GM19468 (cell line): ENCODE results near the gene TNFSF4.
A peak's percentile ranks its signal among the peaks of the same experiment; 100 is the strongest.
"Not testable (repeated sequence)": the region's sequence is repeated elsewhere in the genome, so short reads cannot be mapped to it uniquely, and the experiment has no call there.

Experiments
- ATAC-seq: cut with Tn5 transposase; IDR thresholded peaks from one replicate; pipeline ENCODE4 v1.9.1; 2021; ENCODE audit warnings: mild to moderate bottlenecking, moderate library complexity, moderate number of reproducible peaks; ENCODE audit not compliant: unreplicated experiment; ENCODE audit errors: extremely low read depth

Gene TNFSF4, protein sequence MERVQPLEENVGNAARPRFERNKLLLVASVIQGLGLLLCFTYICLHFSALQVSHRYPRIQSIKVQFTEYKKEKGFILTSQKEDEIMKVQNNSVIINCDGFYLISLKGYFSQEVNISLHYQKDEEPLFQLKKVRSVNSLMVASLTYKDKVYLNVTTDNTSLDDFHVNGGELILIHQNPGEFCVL

DNA sequence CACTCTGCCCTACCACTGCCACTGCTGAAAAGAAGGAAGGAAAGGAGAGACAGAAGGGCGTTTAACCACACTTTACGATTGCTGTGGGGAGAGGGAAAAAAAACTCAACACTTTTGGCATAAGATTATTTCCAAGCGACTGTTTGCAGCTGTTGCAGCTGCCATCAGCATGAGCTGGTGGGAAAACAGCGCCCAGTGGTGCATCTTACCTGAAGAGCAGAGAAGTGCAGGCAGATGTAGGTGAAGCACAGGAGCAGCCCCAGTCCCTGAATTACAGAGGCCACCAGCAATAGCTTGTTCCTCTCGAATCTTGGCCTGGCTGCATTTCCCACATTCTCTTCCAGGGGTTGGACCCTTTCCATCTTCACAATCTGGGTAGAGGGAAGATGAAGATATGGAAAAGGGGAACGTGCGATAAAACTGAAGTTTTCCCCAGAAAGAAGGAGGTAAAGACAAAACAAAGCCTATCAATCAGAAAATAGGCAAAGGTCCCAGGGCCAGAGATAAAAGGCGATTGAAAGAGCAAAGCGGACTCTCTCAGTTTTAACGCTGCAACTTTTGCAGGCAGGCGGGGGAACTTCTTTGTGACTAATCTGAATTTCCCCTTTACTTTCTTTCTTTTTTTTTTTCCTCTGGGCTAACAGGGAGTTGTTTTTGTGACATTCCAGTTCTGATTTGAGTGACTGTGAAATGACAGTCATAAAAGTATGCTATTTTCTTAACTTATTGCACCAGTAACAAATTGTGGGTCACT, at the start of gene TNFSF4:
TNFSF4 (minus strand) TSS at position 516 of the 753 bp plus-strand sequence; CDS start at position 361, 155 bp downstream.
- ATAC-seq: no peak

DNA sequence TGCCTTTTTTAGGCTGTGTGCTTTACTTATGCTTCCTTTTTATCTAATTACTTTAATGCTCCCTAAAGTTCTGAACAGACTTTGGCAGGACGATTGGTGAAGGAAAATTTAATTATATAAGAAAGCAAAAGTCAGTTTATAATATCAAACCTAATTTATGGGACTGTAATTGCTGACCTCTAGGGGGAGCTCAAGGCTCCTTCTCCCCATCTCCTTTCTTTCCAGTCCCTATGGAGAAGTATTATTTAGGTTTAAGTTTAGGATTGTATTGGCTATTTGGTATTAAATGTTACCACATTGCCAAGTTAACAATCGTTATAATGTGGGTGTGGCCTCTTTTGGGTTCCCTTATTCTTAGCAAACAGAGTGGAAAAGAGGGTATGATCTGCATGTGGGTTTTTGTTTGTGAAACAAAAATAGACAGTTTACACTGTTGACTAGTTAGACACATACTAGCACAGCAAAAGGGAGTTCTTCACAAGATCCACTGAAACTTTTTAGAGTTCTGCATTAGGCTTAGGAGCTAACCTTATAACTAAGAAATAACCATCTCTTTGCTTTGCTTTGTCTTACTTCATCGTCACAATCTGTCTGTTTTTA, 48.2 kb upstream of the TNFSF4 start:
- ATAC-seq: no peak

DNA sequence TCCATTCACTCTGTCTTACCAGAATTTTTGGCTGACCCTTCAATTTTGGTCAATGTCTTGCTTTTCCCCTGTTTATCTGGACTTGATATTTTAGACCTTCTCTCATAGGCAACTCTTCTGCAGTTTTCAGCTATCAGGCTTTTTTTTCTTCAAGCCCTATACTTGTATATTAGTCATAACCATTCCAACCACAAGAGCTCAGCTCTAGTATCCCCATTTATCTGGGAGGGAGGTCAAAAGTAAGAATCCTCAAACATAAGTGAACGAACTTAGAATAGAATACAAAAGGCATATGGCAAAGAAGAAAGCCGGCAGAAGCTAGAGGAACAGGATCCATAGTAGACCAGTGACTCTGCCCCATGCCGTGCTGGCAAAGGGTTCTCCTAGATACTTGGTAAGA, 45.9 kb upstream of the TNFSF4 start:
- ATAC-seq: no peak

DNA sequence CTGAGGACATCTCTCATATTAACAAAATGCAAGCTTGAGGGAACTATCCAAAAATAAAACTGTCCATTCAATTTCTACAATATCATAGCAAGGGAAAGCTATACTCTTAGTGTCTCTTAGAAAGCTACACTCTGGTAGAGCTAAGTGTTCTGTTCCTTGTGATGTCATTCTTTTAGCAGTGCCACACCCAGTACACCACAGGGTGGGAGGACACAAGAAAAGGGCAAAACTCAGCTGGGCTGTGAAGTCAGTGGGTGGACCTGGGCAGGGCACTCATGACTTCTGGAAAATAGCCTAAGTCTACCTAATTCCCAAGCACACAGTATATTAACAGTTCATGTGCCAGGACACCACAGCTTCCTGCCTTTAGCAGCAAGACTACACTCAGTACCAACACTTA, 42.2 kb upstream of the TNFSF4 start:
- no peak for ATAC-seq

DNA sequence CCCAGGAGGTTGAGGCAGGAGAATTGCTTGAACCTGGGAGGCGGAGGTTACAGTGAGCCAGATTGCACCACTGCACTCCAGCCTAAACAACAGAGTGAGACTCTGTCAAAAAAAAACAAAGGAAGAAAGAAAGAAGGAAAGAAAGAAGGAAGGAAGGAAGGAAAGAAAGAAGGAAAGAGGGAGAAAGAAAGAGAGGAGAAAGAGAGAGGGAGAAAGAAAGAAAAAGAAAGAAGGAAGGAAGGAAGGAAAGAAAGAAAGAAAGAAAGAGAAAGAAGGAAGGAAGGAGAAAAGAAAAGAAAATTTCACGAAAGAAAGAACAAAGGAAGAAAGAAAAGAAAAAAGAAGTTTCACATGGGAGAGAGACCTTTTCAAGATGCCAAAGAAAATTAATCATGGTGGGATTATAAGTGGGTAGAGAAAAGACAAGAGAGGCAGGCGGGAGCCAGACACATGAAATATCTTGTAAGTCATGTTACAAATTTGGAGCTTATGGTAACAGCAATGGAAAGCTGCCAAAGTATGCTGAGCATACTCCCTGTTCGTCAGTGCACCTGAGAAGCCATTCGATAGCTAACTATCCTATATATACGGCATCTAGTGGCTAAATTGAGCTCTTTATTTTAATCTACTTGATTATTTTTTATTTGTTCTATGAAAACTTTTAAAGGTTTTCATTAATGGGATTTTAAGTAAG, 41.3 kb upstream of the TNFSF4 start:
- ATAC-seq: no peak

DNA sequence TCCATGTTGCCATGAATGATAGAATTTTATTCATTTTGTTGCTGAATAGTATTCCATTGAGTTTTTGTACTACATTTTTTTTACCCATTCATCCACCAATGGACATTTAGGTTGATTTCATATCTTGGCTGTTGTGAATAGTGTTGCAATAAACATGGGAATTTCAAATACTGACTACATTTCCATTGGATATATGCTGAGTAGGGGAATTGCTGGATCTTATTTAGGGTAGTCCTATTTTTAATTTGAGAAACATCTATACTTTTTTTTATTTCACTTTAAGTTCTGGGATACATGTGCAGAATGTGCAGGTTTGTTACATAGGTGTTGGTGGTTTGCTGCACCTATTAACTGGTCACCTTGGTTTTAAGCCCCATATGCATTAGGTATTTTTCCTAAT, 38.8 kb upstream of the TNFSF4 start:
- ATAC-seq: no peak

DNA sequence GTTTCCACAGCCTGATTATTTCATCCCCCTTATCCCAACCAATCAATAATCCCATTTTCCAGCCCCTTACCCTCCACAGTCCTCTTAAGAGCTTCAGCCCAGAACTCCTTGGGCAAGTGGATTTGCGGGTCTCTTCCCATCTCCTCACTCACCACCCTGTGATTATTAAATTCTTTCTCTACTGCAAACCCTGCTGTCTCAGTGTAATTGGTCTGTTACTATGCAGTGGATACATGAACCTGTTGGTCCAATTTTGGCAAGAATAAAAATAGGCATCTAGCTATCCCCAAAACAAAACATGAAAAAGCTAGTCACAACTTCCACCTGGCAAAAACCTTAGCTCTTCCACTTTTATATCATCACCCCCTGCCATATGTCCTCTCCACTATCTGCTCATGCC, 36.2 kb upstream of the TNFSF4 start:
- no peak for ATAC-seq

DNA sequence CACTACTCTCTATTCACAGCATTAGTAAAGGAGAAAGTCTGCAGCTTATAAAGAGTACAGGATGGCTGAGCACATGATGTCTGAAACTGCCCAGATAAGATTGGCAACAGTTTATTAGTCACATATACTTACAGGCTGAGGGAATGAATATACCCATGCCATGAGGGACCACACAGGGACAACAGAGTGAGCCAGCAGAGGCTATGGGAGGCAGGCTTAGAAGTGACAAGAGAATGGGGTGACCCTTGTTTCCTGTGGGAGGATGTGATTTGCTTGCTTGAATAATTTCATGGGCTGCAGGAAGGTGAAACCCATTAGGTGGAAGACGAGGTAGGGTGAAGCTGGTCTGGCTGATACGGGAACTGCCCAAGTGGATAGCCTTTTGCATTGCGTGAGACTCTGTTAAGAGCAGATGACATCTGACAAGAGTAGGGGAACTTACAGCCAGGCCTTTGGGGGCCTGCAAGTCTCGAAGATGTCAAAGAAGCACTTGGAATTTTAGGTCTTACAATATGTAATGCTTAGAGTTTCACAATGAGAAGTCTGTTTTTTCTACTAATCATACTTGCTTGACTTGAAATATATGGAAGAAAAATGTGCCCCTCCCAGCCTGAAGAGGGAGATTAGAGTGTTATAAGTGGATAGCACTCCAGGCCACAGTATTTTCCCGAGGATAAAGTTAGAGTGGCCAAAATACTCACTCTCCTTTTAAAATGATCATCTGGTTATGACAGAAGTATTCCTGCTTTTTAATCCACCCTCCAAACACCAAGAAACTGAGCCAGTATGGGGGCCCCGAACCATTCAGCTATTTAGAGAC, 34.6 kb upstream of the TNFSF4 start:
- ATAC-seq: peak; percentile 14

DNA sequence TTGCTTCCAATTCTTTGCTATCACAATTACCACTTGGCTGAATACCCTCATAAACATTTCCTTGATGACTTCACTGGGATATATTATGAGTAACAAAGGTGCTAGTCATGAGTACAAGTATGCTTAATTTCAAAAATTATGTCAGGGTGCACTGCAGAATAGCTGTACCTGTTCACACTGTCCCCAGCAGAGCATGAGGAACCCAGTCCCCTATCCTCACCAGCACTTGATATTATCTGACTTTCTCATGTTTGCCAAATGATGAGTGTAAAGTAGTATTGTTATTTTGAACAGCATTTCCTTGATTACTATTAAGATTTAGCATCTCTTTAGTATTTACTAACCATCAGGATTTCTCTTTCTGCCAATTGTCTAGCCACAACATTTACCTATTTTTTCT, 33.5 kb upstream of the TNFSF4 start:
- ATAC-seq: no peak

DNA sequence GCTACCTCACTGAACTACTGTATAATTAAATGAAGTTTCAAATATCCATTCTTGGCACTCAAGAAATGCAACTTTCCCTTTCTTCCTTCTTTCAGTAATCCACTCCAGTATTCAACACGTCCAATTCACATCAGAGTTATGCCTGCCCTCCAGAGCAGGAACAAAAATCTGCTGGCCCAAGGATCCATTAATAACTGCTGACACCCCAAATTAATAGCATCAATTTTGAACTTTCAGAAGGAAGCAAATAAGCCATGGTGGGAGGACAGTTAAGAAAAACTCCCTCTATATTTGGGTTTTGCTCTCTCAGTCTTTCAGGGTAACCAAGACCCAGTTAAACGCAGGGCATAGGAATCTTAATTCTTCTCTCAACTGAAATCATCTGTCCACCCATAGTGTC, 31.9 kb upstream of the TNFSF4 start:
- no peak for ATAC-seq

DNA sequence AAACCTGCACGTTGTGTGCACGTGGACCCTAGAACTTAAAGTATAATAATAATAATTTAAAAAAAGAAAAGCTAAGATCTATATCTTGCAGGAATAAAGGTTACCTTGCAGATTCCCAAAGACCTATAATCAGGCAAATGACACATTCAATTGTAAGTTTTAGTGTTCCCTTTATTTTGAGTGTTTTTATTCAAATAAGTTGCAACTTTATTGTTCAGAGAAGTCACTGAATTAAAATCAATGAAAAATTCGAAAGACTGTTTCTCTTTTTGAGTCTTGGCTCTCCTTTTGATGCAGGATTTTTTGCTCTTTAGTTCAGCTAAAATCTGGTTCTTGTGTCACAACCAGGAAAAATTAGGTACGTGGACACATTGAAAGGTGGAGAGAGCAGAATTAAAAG, 27.8 kb upstream of the TNFSF4 start:
- ATAC-seq: no peak

DNA sequence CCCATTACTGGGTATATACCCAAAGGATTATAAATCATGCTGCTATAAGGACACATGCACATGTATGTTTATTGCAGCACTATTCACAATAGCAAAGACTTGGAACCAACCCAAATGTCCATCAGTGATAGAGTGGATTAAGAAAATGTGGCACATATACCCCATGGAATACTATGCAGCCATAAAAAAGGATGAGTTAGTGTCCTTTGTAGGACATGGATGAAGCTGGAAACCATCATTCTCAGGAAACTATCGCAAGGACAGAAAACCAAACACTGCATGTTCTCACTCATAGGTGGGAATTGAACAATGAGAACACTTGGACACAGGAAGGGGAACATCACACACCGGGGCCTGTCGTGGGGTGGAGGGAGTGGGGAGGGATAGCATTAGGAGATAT, 27.3 kb upstream of the TNFSF4 start:
- not testable (repeated sequence) for ATAC-seq

DNA sequence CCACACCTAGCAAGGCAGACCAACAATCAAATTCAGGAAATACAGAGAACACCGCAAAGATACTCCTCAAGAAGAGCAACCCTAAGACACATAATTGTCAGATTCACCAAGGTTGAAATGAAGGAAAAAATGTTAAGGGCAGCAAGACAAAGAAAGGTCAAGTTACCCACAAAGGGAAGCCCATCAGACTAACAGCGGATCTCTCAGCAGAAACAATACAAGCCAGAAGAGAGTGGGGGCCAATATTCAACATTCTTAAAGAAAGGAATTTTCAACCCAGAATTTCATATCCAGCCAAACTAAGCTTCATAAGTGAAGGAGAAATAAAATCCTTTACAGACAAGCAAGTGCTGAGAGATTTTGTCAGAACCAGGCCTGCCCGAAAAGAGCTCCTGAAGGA, 21.9 kb upstream of the TNFSF4 start:
- not testable (repeated sequence) for ATAC-seq

DNA sequence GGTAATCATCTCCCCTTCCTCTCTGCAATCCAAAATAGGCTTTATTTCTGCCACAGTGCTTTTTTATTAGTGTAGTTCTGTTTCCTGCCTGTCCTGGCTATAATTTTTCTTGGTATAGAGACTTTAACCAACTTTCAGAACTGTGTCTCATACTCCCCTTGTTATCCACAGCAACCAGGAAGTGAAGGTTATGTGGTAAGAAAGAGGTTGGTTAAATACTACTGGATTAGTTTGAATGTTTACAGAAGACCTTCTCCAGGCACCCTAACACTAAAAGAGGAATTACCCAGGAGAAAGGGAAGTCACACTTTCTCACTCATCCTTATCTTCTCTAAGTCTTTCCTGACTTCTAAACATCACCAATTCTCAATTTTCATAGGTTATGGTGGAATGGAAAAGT, 17.8 kb upstream of the TNFSF4 start:
- no peak for ATAC-seq

DNA sequence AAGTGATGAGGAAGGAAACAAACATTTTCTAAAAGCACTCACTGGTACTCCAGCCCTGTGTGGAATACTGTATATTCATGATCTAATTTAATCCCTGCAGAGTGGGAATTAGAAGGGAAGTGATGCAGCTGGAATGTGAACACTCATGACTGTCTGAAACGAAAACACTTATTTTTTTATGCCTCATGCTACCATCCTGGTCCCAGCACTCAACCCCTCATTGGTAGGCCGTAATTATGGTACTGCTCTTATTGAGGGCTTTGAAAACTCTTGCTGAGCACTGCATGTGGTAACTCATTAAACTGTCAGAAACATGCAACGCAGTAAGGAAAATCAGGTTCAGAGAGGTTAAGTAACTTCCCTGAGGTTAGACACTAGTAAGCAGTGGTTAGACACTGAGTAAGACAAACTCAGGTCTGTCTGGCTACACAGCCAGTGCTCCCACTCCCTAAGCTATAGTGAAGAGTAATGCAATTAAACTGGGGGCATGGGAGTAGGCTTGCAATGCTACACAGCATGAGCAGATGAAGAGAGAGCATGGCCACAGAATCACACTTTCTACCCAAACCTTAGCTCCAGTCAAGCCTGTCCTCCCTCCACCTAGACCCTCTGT, 17.3 kb upstream of the TNFSF4 start:
- no peak for ATAC-seq

DNA sequence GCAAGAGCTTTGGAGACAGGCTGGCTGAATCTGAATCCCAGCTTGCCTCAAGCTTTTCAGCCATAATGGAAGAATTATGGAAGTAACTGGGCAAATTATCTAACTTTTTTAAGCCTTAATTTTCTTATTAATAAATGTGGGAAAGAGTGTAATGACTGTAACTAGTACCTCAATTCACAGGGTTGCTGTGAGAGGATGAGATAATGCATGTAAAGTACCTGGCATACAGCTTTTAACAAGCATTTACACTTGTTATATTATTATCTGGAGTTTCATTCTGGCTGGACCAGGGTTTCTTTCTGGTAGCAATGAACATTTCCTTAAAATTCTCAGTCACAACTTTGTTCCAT, 15.9 kb upstream of the TNFSF4 start:
- ATAC-seq: no peak

DNA sequence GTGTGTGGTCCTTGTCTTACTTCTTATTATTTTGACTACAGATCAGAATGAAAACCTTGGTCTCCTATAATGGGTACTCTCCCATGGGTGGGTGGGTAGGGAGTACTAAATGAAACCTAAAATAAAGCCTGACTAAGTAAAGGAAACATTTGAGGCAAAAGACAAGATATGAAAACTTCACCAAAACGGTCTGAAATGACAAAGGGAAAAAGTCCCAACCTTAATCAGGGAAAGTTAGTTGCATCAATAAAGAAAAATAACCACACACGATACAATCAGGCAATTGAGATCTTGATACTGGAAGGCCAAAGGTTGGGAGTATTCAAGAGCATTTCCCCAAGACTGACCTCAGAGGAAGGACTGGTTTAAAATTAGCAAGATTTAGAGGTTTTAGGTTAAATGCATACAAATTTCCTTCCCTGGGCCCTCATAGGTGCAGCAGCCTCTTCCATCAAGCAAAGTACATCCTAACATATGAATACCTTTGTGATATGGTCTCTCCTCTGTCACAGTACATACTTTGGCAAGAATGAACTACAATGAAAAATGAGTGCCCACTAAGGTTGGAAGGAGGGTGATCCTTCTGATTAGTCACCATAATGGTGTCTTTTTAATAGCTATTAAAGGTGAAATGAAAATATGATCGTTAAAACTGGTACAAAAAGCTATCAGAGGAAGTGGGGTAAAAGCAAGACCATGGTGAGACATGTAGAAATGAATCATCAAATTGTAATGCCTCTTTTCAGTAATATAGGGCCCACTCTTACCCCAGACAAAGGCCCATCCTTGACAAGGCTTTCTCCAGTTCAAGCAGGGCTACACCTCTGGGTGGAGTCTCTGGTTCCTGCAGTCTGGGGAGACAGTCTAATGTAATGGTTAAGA, 15.3 kb upstream of the TNFSF4 start:
- no peak for ATAC-seq

DNA sequence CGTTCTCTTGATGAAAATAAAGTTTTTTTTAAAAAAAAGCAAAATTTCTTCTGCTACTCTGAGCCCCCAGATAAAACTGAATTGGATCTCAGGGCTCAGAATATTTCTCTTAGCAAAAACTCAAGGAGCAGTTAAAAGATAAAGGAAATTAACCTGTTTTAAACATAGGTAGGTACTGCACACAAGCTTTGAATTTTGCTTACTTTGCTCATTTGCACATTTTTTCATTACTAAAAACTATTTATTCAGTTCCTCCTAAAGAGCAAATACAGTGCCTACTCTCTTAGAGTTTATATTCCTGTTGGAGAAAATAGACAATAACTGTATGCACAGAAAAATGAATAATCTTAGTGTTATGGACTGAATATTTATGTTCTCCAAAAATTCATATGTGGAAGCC, 13.0 kb upstream of the TNFSF4 start:
- no peak for ATAC-seq

DNA sequence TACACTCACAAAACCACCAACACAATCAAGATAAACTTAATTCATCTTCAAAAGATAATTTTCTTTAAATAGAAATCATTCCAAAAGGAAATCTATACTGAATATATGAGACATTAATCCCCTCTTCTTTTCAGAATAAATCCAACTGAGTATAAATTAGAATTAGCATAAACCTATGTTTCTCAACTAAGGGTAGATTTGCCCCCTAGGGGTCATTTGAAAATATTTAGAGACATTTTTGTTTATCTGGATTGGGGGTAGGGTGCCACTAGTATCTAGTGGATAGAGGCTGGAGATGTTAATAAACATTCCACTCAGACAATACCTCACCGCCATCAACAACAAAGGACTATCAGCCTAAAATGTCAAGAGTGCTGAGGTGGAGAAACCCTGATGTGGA, 6.5 kb upstream of the TNFSF4 start:
- ATAC-seq: no peak
